HepG2 (cell line): ENCODE data around the gene HDLBP. TPM values are rescaled to one million over a fixed set of nuclear protein-coding genes. Genes with fewer than 3 reads are reported as not detected.

Source experiments
- CHCHD3 ChIP-seq: sonication (generic); formaldehyde crosslinking; IDR thresholded peaks from 2 replicates; pipeline ENCODE4 v1.8.0; 2022; ENCODE audit warnings: mild to moderate bottlenecking, missing genetic modification reagents, moderate library complexity
- DNMT1 ChIP-seq: sonication (generic); formaldehyde crosslinking; IDR thresholded peaks from 2 replicates; pipeline ENCODE4 v1.5.1; 2020; ENCODE audit warnings: mild to moderate bottlenecking, missing genetic modification reagents
- GFI1 ChIP-seq: sonication (generic); formaldehyde crosslinking; IDR thresholded peaks from 2 replicates; pipeline ENCODE4 v1.5.0; 2020; ENCODE audit warnings: missing genetic modification reagents, mild to moderate bottlenecking, borderline replicate concordance
- HNF1A ChIP-seq, 2 experiments: sonication (generic) in 1 of 2; formaldehyde crosslinking in 1 of 2; IDR thresholded peaks; 2 replicates each; pipeline versions ENCODE4 v1.4.0 to v1.6.1; 2016 to 2020; ENCODE audit warnings: borderline replicate concordance in 1 of 2, low read depth in 1 of 2, mild to moderate bottlenecking in 1 of 2, missing genetic modification reagents in 1 of 2
- HNF1B ChIP-seq: sonication (generic); formaldehyde crosslinking; IDR thresholded peaks from 2 replicates; pipeline ENCODE4 v1.5.1; 2020; ENCODE audit warnings: mild to moderate bottlenecking, moderate library complexity, missing genetic modification reagents
- HOXA3 ChIP-seq: sonication (generic); formaldehyde crosslinking; IDR thresholded peaks from 2 replicates; pipeline ENCODE4 v1.5.0; 2020; ENCODE audit warnings: missing genetic modification reagents
- JUND ChIP-seq: sonication (generic); formaldehyde crosslinking; IDR thresholded peaks from 2 replicates; pipeline ENCODE4 v1.8.0; 2022; ENCODE audit warnings: mild to moderate bottlenecking, missing genetic modification reagents
- LBX2 ChIP-seq: sonication (generic); formaldehyde crosslinking; IDR thresholded peaks from 2 replicates; pipeline ENCODE4 v1.5.0; 2020; ENCODE audit warnings: missing genetic modification reagents, mild to moderate bottlenecking, borderline replicate concordance
- NFIC ChIP-seq: IDR thresholded peaks from 2 replicates; pipeline ENCODE4 v1.6.1; 2012; ENCODE audit warnings: mild to moderate bottlenecking, low read length, inconsistent platforms
- NFKBIZ ChIP-seq: IDR thresholded peaks from 2 replicates; pipeline ENCODE4 v1.6.1; 2018; ENCODE audit warnings: missing genetic modification reagents, missing compliant biosample characterization
- ONECUT2 ChIP-seq: sonication (generic); formaldehyde crosslinking; IDR thresholded peaks from 2 replicates; pipeline ENCODE4 v1.4.0; 2020; ENCODE audit warnings: missing genetic modification reagents
- PHF5A ChIP-seq: IDR thresholded peaks from one replicate; pipeline ENCODE4 v1.6.1; 2018; ENCODE audit warnings: low read depth, missing genetic modification reagents; ENCODE audit not compliant: unreplicated experiment
- RORA ChIP-seq: sonication (generic); formaldehyde crosslinking; IDR thresholded peaks from 2 replicates; pipeline ENCODE4 v1.5.0; 2020; ENCODE audit warnings: mild to moderate bottlenecking, missing genetic modification reagents, moderate library complexity
- SAFB2 ChIP-seq: sonication (generic); formaldehyde crosslinking; IDR thresholded peaks from 2 replicates; pipeline ENCODE4 v1.5.1; 2020; ENCODE audit warnings: missing genetic modification reagents, low read depth, mild to moderate bottlenecking, borderline replicate concordance
- TSC22D2 ChIP-seq: sonication (generic); formaldehyde crosslinking; IDR thresholded peaks from 2 replicates; pipeline ENCODE4 v1.5.1; 2020; ENCODE audit warnings: missing genetic modification reagents, mild to moderate bottlenecking, borderline replicate concordance
- ZNF234 ChIP-seq: sonication (generic); formaldehyde crosslinking; conservative IDR thresholded peaks from 2 replicates; pipeline ENCODE4 v1.5.1; 2020; ENCODE audit warnings: mild to moderate bottlenecking, missing genetic modification reagents
- ZNF768 ChIP-seq: sonication (generic); formaldehyde crosslinking; IDR thresholded peaks from 2 replicates; pipeline ENCODE4 v1.4.0; 2020; ENCODE audit warnings: missing genetic modification reagents
- ZNF772 ChIP-seq: sonication (generic); formaldehyde crosslinking; IDR thresholded peaks from 2 replicates; pipeline ENCODE4 v1.5.0; 2020; ENCODE audit warnings: mild to moderate bottlenecking, missing genetic modification reagents
- ZNF773 ChIP-seq: sonication (generic); formaldehyde crosslinking; IDR thresholded peaks from 2 replicates; pipeline ENCODE4 v1.4.0; 2020; ENCODE audit warnings: missing genetic modification reagents, borderline replicate concordance
- ZSCAN25 ChIP-seq: sonication (generic); formaldehyde crosslinking; IDR thresholded peaks from 2 replicates; pipeline ENCODE4 v1.8.0; 2022; ENCODE audit warnings: mild to moderate bottlenecking, missing genetic modification reagents
- polyA plus RNA-seq, 8 experiments: library from polyadenylated mRNA; depleted of rRNA in 3 of 8; stranded (reverse) in 7 of 8; unstranded in 1 of 8; fragments of >200 nt; fragmentation: Illumina TruSeq in 4 of 8; extraction: Trizol in 4 of 8; gene quantifications; 2 replicates each; pipeline versions ENCODE4 v1.2.1 to v1.2.3, GENCODE V29; 2011 to 2016; ENCODE audit warnings: low read depth in 4 of 8, missing spikeins in 1 of 8, mixed read lengths in 1 of 8; ENCODE audit not compliant: insufficient read depth in 1 of 8
- total RNA-seq, 5 experiments: library from RNA; depleted of rRNA; stranded (reverse); fragments of >200 nt; fragmentation: Illumina TruSeq; extraction: Trizol; gene quantifications; 2 replicates each; pipeline ENCODE4 v1.2.3, GENCODE V29; 2016; ENCODE audit warnings: low read depth in 1 of 5
- TF ChIP-seq, protein P1 (sequence below): IDR thresholded peaks from 2 replicates; pipeline ENCODE4 v1.6.1; 2016

Gene HDLBP
- total and polyA plus RNA-seq, 2 of the 13 experiments (the other 11 are each of a cell fraction or from before 2014, with no cell fraction given) = 464 to 707 TPM

DNA sequence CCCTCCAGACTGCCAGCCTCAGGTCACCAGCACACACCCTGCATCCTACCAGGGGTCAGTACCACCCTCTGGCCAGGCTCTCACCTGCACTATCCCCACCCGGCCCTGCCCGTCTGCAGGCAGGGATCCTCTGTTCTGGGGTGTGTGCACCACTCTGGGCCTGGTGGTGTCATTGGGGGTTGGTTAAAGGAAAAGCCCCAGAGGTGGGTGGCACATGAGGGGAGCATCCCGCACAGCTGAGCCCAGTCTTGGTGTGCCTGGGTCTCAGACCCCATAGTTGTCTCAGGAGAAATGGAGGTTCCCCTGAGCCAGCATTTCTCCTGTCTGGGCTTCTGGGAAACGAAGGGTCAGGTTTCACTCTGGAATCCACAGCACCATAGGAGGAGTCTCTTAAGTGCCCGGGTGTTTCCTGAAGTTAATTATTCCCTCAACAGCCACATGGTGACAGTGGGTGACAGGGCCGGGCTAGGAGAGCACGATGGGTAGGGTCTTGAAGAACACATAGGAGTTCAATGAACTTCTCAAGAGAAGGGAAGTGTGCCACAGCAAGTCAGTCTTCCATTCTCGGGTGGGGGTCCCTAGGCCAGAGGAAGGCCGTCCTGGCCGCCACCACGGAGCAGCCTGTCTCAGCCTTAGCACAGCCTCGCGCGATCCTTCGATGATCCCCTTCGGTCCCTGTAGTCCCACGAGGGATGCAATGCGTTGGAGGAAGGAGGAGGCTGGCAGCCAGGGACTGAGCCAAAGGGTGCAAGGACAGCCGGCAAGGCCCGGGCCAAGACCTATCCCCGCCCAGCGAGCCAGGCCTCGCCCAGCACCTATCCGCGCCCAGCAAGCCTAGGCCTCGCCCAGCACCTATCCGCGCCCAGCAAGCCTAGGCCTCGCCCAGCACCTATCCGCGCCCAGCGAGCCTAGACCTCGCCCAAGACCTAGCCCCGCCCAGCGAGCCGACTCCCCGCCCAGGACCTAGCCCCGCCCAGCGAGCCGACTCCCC is 39.5 kb upstream of the HDLBP start (continued):
- peak; percentile 78 for TF ChIP-seq HNF1A (IDR thresholded peaks at IDR 0.05; ENCODE audit: low read depth)
- TF ChIP-seq HNF1A (CRISPR knock-in tag; IDR thresholded peaks at IDR 0.05; ENCODE audit: borderline replicate concordance) = peak; percentile 62; the same call in 1 of the 2 replicates
- TF ChIP-seq JUND (CRISPR knock-in tag) = no peak
- TF ChIP-seq CHCHD3 = no peak
- TF ChIP-seq ZNF773 (CRISPR knock-in tag) = no peak
- TF ChIP-seq GFI1 = 0 out of 2 replicates have a peak, but pooled peaks have one; percentile 47
- TF ChIP-seq, protein P1, sequence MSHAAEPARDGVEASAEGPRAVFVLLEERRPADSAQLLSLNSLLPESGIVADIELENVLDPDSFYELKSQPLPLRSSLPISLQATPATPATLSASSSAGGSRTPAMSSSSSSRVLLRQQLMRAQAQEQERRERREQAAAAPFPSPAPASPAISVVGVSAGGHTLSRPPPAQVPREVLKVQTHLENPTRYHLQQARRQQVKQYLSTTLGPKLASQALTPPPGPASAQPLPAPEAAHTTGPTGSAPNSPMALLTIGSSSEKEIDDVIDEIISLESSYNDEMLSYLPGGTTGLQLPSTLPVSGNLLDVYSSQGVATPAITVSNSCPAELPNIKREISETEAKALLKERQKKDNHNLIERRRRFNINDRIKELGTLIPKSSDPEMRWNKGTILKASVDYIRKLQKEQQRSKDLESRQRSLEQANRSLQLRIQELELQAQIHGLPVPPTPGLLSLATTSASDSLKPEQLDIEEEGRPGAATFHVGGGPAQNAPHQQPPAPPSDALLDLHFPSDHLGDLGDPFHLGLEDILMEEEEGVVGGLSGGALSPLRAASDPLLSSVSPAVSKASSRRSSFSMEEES (CRISPR knock-in tag) = no peak
- no peak for TF ChIP-seq ZNF772 (CRISPR knock-in tag)
- peak; percentile 62 for TF ChIP-seq ZNF768
- no peak for TF ChIP-seq HOXA3 (CRISPR knock-in tag)
- TF ChIP-seq PHF5A = no peak
- 0 out of 2 replicates have a peak, but pooled peaks have one; percentile 39 for TF ChIP-seq ZSCAN25 (CRISPR knock-in tag)
- TF ChIP-seq HNF1B (CRISPR knock-in tag) = 0 out of 2 replicates have a peak, but pooled peaks have one; percentile 56
- TF ChIP-seq DNMT1 (CRISPR knock-in tag) = peak; percentile 64
- TF ChIP-seq ONECUT2 = no peak
- no peak for TF ChIP-seq ZNF234 (CRISPR knock-in tag)
- TF ChIP-seq LBX2 (CRISPR knock-in tag) = 0 out of 2 replicates have a peak, but pooled peaks have one; percentile 9
- no peak for TF ChIP-seq RORA
- 0 out of 2 replicates have a peak, but pooled peaks have one; percentile 58 for TF ChIP-seq TSC22D2 (CRISPR knock-in tag)
- no peak for TF ChIP-seq NFIC
- peak; percentile 32; the same call in 1 of the 2 replicates for TF ChIP-seq NFKBIZ (CRISPR knock-in tag)
- peak; percentile 84; the same call in 1 of the 2 replicates for TF ChIP-seq SAFB2
